ENCODE results near the gene ZNF664.

ZNF664 gene

DNA sequence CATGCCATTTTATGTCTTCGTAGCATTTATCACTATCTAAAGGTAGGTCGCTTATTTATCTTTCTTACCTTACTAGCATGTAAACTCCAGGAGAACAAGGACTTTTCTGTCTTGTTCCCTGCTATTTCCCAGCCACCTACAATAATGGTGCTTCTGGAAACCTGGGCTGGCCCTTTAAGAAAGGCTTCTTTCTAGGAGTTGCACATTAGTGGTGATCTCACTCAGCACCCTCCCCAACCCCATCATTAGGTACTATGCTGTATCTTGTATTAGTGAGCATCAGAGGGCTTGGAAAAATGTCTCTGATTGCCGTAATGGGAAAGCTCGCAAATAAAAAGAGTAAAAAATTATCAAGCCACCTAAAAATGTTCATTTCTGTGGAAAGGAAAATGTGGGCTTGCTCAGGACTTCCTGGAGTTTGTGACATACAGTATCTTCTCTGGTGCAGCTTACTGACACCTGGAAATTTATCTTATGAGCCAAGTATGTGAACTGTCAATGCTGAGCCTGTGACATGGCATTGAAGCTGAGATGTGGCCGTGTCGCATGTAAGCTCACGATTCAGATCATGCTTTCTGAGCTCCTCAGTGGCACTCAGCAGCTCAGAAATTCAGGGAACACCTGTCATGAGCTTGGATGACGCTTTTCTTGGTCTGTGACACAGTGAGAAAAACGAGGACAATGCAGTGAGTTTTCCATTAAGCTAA, 12.8 kb upstream of the ZNF664 start:
- no peaks in the 10 kb centered on the region for H3K27me3 Mint-ChIP-seq
- no peak overlapping the region for H3K4me3 Mint-ChIP-seq
- no peaks in the 10 kb centered on the region for H3K36me3 Mint-ChIP-seq (ENCODE audit: low read depth)
- no peak for DNase-seq
- H3K4me1 Mint-ChIP-seq (ENCODE audit: low read depth) = no peaks in the 10 kb centered on the region
- H3K27ac Mint-ChIP-seq = no peak overlapping the region
- H3K9me3 Mint-ChIP-seq = no peaks in the 10 kb centered on the region

DNA sequence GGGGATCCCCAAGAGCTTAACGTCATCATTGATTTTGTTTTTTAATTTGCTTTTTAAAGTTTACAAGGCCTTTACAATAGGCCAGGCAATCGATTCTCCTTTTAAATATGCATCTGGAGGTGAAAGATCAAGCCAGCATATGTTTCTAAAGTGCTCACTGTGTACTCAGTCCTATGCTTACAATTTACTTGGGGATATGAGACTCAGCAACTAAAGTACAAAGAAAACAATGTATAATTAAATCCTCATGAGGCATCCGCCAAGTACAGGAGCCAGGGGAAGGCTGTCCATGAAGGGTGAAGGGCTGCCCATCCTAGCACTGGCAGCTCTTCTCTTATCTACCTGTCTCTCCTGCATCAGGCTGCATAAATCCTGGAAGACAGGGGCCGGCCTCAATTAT, 12.2 kb upstream of the ZNF664 start:
- DNase-seq = no peak

DNA sequence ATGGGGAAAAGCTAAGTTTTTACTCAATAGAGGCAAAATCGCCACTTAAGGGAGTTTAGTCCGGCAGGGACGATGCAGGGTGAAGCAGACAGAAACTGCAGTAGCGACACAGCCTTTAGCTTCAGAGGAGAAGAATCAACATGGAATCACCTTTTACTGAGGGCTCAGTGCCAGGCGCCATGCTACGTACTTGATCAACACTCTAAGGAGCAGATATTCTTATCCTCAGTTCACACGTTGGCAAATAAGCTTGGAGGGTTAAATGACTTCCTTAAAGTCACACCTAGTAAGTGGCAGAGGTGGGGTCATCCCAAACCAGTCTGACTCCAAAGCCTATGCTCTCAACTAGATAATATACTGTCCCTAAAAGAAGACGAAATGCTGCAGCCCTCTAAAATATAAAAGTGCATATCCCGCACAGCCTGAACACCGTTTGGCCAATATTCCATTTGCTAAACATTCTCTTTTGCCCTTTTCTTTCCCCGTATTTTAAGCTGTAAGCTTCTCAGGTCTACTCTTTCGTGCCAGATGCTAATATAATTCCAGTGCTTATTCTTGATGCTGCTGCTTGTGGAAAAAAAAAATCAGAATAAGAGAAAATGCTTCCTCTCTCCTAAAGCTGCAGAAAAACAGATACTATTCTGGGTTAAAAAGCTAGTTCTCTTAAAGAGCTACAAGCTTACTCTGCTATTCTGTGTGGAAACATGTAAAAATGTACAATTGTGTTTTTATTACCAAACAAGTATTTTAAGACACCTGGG, 11.2 kb upstream of the ZNF664 start:
- H3K36me3 Mint-ChIP-seq (ENCODE audit: low read depth) = peaks cover 2% of the 10 kb centered on the region
- no peak for DNase-seq
- no peaks in the 10 kb centered on the region for H3K4me1 Mint-ChIP-seq (ENCODE audit: low read depth)
- H3K4me3 Mint-ChIP-seq = no peak overlapping the region
- H3K27ac Mint-ChIP-seq = no peak overlapping the region
- H3K9me3 Mint-ChIP-seq = no peaks in the 10 kb centered on the region
- H3K27me3 Mint-ChIP-seq = no peaks in the 10 kb centered on the region

More for the DNA sequence above, 12.2 kb upstream of the ZNF664 start:
- Mint-ChIP-seq H3K27ac (no peak overlapping the region), H3K27me3 (no peaks in the 10 kb centered on the region), H3K36me3 (ENCODE audit: low read depth) (no peaks in the 10 kb centered on the region), H3K4me1 (ENCODE audit: low read depth) (no peaks in the 10 kb centered on the region), H3K4me3 (no peak overlapping the region), H3K9me3 (no peaks in the 10 kb centered on the region)

DNA sequence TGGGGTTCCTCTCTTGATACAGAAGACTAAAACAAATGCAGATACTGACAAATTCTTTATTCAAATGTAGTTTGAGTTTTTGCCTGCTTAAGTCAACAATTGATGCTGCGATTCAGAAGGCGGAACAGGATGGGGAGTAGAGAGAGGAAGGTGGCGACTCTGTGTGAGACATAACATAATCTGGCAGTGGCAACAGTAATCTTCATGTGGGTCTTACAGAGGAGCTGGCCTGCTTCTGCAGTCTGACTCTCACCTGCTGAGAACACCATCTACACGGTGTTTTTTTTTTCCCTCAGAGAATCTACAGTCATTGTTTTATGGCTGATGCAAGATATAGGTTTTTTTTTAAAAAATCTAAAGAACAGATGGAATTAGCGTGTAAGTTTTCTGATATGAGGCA, 10.5 kb upstream of the ZNF664 start:
- H3K4me1 Mint-ChIP-seq (ENCODE audit: low read depth) = no peaks in the 10 kb centered on the region
- no peak for DNase-seq
- H3K4me3 Mint-ChIP-seq = no peak overlapping the region
- H3K27ac Mint-ChIP-seq = no peak overlapping the region
- H3K27me3 Mint-ChIP-seq = no peaks in the 10 kb centered on the region
- peaks cover 2% of the 10 kb centered on the region for H3K36me3 Mint-ChIP-seq (ENCODE audit: low read depth)
- no peaks in the 10 kb centered on the region for H3K9me3 Mint-ChIP-seq

DNA sequence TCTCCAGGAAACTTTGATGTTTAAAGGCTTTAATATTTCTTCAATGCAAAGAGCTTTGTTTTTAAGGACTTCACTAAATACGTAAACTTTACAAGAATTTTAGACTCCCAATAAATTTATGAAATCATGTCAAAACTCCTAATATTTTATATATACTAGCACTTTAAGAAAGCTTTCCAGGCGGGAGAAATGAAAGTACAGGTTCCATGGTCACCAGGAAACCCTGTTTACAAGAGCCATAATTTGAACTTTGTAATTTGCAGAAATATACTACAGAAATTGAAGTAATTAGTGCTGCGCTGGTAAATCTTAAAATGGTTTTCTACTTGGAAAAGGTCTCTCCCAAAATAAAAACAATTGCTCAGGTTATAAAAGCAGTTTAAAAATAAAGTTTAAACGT, 9.2 kb upstream of the ZNF664 start:
- H3K9me3 Mint-ChIP-seq = no peaks in the 10 kb centered on the region
- no peak for DNase-seq

DNA sequence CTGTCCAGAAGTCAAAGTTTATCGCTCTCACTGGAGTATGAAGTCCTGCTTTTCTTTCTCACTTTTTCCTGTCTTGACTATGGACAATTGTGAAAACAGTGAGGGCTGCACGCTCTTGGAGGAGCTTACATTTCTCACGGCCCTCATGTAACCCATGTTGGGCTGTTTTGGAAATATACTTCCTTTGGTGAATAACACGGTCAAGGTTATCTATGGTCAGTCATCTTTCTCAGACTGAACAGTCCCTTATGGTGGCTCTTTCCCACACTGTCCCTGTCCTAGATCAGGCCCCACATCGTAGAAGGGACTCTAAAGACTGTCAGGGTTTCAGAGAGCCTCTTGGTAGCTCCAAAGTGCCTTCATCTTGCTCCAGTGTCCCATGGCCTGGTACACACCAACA, 7.6 kb upstream of the ZNF664 start:
- no peaks in the 10 kb centered on the region for H3K27me3 Mint-ChIP-seq

More for the DNA sequence above, 9.2 kb upstream of the ZNF664 start:
- Mint-ChIP-seq H3K27me3 (no peaks in the 10 kb centered on the region), H3K27ac (no peak overlapping the region), H3K36me3 (ENCODE audit: low read depth) (peaks cover 2% of the 10 kb centered on the region), H3K4me1 (ENCODE audit: low read depth) (peaks cover 3% of the 10 kb centered on the region), H3K4me3 (no peak overlapping the region)

DNA sequence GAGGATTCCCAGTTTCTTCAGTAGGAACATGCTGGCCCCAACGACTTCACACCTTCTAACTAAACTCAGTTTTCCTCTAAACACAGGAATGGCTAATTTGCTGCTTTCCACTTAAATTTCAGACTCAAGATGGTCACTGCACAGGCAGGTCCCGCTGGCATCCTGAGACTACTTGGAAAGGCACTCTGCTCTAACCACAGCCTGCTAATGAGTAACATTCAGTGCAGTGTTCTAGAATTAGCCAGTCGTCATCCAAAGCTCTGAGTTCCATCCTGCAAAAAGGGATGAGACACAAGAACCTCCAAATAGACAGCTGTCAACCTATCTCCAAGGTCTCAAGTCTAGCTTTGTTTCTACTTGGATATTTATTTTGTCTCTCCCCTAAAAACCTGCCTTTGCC, 6.4 kb upstream of the ZNF664 start:
- Mint-ChIP-seq H3K4me3 (no peak overlapping the region), H3K9me3 (no peaks in the 10 kb centered on the region), H3K27ac (no peak overlapping the region), H3K36me3 (ENCODE audit: low read depth) (peaks cover 3% of the 10 kb centered on the region), H3K27me3 (no peaks in the 10 kb centered on the region), H3K4me1 (ENCODE audit: low read depth) (peaks cover 27% of the 10 kb centered on the region)
- DNase-seq = no peak

More for the DNA sequence above, 7.6 kb upstream of the ZNF664 start:
- no peak for DNase-seq
- H3K4me1 Mint-ChIP-seq (ENCODE audit: low read depth) = peaks cover 17% of the 10 kb centered on the region
- no peak overlapping the region for H3K27ac Mint-ChIP-seq
- H3K9me3 Mint-ChIP-seq = no peaks in the 10 kb centered on the region
- peaks cover 2% of the 10 kb centered on the region for H3K36me3 Mint-ChIP-seq (ENCODE audit: low read depth)
- no peak overlapping the region for H3K4me3 Mint-ChIP-seq

DNA sequence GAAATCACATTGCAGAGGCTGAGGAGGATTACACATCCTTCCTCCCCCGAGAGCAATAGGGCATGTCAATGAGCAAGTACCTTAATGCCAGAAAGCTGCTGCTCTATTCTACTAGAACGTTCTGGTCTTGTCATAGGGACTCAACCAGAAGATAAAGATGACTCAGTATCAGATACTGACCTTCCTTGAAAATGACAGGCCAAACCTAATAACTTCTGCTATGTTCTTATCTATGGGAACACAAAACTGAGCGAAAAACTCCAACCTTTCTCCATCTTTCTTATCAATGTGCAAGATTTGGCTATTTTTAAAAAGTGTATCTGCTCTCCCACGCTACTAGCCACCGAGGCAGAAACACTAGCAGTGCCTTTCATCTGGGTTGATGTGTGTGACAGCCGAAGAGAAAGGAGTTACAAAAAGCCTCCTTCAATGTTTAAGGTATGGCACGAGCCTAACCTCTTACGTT, 5.9 kb upstream of the ZNF664 start:
- H3K27me3 Mint-ChIP-seq = no peaks in the 10 kb centered on the region
- peaks cover 29% of the 10 kb centered on the region for H3K4me1 Mint-ChIP-seq (ENCODE audit: low read depth)
- no peaks in the 10 kb centered on the region for H3K9me3 Mint-ChIP-seq

DNA sequence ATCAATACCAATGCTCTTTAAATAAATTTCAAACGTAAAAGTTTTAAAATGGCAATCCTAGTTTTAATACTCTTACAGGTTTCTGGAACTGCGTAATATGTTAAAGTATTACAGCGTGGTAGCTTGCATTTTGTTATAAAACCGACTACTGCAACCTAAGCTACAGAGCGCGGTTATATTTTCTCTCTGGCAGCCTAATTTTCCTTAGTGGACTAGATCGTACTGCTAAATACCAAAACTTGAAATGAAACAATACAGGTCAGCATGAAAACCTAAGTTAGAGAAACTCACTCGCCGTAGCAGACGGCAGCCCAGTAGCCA, 1.6 kb upstream of the ZNF664 start:
- no peak for DNase-seq
- Mint-ChIP-seq H3K27ac (peak overlapping the region; percentile 73), H3K9me3 (no peaks in the 10 kb centered on the region), H3K36me3 (ENCODE audit: low read depth) (peaks cover 29% of the 10 kb centered on the region), H3K4me3 (peak overlapping the region; percentile 82), H3K27me3 (no peaks in the 10 kb centered on the region), H3K4me1 (ENCODE audit: low read depth) (peaks cover 49% of the 10 kb centered on the region)

More for the DNA sequence above, 5.9 kb upstream of the ZNF664 start:
- DNase-seq = no peak
- H3K4me3 Mint-ChIP-seq = no peak overlapping the region
- H3K36me3 Mint-ChIP-seq (ENCODE audit: low read depth) = peaks cover 6% of the 10 kb centered on the region
- no peak overlapping the region for H3K27ac Mint-ChIP-seq

DNA sequence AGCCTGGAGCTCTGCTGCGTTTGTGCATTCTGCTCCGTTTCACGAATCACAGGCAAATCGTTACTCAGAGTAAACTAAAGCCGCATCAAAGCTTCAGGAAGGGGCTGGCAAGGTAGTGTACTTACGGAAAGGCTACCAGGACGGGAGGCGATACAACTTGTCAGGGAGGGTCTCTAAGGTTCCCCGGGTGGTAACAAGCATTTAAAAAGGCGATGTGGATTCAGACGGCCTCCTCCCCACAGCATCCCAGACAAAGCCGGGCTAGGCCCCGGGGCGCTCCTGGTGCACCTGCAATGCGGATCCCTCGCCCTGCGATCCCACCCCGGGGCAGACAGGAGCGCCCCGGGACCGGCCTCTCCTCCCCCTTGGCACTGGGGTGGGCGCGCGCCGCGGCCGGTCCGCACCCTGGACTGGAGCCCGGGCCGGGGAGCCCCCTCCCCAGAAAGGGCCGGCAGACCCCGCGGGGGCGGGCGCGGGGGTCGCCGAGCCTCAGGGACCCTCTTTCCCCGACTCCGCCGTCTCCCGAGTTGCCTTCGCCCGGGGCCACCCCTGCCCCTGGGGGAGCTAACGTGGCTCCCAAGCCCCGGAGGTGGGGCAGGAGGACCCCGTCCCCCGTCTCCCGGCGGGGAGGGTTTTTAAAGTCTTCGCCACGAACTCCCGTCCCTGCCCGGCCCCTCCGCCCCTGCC, 1.1 kb upstream of the ZNF664 start:
- peak overlapping the region; percentile 73 for H3K27ac Mint-ChIP-seq
- DNase-seq = peak; percentile 61
- H3K9me3 Mint-ChIP-seq = no peaks in the 10 kb centered on the region
- H3K36me3 Mint-ChIP-seq (ENCODE audit: low read depth) = peaks cover 34% of the 10 kb centered on the region
- no peaks in the 10 kb centered on the region for H3K27me3 Mint-ChIP-seq
- H3K4me3 Mint-ChIP-seq = peak overlapping the region; percentile 82
- peaks cover 49% of the 10 kb centered on the region for H3K4me1 Mint-ChIP-seq (ENCODE audit: low read depth)

DNA sequence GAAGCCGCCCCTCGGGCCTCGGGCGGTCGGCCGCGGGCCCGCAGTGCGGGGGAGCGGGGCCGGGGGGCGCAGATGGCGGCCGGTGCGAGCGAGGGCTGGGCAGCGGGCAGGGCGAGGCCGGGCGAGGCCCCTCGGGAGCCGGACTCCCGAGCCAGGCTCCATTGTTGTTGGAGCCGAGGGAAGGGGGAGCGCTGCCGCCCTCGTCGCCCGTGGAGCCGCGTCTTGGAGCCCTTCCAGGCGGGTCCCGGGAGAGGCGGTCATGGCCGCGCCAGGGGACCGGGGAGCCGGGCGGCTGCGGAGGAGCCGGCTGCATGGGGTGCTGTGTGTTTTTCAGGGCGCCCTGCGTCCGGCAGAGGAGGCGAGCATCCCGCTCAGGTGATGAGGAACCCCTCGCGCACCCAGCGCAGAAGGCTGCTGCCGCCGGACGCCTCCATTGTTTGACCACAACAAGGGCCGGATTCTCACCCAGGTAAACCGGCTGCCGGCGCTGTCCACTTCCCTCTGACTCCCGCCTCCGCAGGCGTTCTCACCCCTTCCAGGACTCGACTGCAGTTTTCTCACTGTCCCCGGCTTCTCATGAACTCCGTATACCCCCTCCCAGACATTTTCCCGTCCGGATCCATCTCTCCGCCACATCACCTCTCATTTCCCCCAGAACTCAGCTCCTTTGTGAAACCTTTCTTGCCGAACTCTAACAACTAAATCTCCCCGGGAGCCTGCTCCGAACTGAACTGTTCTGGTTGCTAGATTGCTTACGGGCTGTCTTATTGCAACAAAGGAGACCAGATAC, 732 bp downstream of the ZNF664 start:
- Mint-ChIP-seq H3K4me1 (ENCODE audit: low read depth) (peaks cover 47% of the 10 kb centered on the region), H3K4me3 (peak overlapping the region; percentile 91), H3K27ac (peak overlapping the region; percentile 88), H3K27me3 (no peaks in the 10 kb centered on the region), H3K9me3 (no peaks in the 10 kb centered on the region), H3K36me3 (ENCODE audit: low read depth) (peaks cover 49% of the 10 kb centered on the region)
- peak; percentile 53 for DNase-seq

DNA sequence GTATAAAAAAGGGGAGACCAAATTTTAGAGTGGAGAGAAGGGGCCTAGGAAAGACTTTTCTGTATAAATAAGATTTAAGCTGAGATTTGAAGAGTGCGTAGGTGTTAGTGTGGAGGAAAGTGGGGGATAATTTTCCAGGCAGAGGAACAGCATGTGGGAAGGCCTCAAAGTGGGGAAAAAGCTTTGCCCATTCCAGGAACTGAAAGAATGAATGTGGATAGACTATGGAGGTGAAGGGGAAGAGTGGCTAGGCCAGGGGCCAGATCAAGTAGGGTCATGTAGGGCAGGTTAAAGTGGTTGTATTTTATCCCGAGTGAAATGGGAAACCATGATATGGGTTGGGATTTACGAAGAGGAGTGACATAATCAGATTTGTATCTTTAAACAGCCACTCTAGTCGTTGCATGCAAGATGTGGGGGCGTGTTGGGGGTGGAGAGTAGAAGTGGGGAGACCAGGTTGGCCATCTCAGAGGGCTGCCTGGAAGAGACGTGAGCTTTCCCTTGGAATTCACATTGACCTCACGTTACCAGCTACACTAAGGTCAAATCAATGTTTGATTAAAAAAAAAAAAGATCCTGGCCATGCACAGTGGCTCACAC, 3.3 kb downstream of the ZNF664 start:
- peaks cover 35% of the 10 kb centered on the region for H3K4me1 Mint-ChIP-seq (ENCODE audit: low read depth)
- H3K9me3 Mint-ChIP-seq = no peaks in the 10 kb centered on the region
- peaks cover 65% of the 10 kb centered on the region for H3K36me3 Mint-ChIP-seq (ENCODE audit: low read depth)
- H3K27ac Mint-ChIP-seq = no peak overlapping the region
- no peak overlapping the region for H3K4me3 Mint-ChIP-seq
- H3K27me3 Mint-ChIP-seq = no peaks in the 10 kb centered on the region
- DNase-seq = no peak

DNA sequence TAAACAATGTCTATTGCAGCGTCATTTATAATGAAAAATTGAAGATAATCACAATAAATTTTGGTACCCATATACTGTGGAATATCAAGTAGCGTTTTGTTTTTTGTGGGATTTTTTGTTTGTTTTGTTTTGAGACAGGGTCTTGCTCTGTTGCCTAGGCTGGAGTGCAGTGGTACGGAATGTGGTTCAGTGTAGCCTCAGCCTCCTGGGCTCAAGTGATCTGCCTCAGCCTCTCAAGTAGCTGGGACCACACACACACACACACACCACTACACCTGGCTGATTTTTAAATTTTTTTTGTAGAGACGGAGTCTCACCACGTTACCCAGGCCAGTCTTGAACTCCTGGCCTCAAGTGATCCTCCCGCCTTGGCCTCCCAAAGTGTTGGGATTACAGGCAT, 6.6 kb downstream of the ZNF664 start:
- Mint-ChIP-seq H3K4me1 (ENCODE audit: low read depth) (peaks cover 32% of the 10 kb centered on the region), H3K9me3 (no peaks in the 10 kb centered on the region), H3K36me3 (ENCODE audit: low read depth) (peaks cover 73% of the 10 kb centered on the region), H3K27me3 (no peaks in the 10 kb centered on the region), H3K27ac (no peak overlapping the region), H3K4me3 (no peak overlapping the region)
- DNase-seq = no peak

DNA sequence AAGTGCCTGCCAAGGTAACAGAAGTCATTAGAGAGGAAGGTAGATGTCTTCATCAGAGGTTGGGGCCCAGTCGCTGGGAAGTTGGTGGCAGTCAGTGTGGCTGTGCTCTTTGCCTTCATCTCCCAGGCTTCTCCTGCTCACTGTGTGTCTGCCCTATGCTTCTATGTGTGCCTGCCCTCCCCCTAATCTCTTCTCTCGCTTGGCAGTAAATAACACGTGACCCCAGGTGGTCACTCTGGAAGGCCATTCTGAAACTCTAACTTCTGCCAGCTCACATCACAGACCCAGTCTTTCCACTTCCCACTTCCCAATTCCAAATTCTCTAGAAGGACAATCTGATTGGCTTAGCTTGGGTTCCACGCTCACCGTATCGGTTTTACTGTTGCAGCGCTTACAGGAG, 9.3 kb downstream of the ZNF664 start:
- H3K4me3 Mint-ChIP-seq = no peak overlapping the region
- no peaks in the 10 kb centered on the region for H3K9me3 Mint-ChIP-seq
- DNase-seq = no peak
- no peak overlapping the region for H3K27ac Mint-ChIP-seq
- peaks cover 28% of the 10 kb centered on the region for H3K4me1 Mint-ChIP-seq (ENCODE audit: low read depth)
- no peaks in the 10 kb centered on the region for H3K27me3 Mint-ChIP-seq
- H3K36me3 Mint-ChIP-seq (ENCODE audit: low read depth) = peaks cover 65% of the 10 kb centered on the region

All from activated T-cell treated with anti-CD3 and anti-CD28 coated beads, Interleukin-2, amount 50 U/mL, for 24 hours (primary cell).